Activated CD8-positive, alpha-beta memory T cell treated with anti-CD3 and anti-CD28 coated beads, Interleukin-2, amount 50 U/mL, for 1 hour (primary cell): ENCODE measurements around the gene MLST8.
"Not testable (repeated sequence)": the region's sequence is repeated elsewhere in the genome, so short reads cannot be mapped to it uniquely, and the experiment has no call there.

Experiments used
- DNase-seq: peaks from one replicate; pipeline ENCODE4 v3.0.0-alpha.2; 2020; ENCODE audit errors: extremely low read depth

The MLST8 gene

GRCh38 chr16:2231016-2231931 is 26.0 kb downstream of the MLST8 start:
- no peak for DNase-seq

DNA sequence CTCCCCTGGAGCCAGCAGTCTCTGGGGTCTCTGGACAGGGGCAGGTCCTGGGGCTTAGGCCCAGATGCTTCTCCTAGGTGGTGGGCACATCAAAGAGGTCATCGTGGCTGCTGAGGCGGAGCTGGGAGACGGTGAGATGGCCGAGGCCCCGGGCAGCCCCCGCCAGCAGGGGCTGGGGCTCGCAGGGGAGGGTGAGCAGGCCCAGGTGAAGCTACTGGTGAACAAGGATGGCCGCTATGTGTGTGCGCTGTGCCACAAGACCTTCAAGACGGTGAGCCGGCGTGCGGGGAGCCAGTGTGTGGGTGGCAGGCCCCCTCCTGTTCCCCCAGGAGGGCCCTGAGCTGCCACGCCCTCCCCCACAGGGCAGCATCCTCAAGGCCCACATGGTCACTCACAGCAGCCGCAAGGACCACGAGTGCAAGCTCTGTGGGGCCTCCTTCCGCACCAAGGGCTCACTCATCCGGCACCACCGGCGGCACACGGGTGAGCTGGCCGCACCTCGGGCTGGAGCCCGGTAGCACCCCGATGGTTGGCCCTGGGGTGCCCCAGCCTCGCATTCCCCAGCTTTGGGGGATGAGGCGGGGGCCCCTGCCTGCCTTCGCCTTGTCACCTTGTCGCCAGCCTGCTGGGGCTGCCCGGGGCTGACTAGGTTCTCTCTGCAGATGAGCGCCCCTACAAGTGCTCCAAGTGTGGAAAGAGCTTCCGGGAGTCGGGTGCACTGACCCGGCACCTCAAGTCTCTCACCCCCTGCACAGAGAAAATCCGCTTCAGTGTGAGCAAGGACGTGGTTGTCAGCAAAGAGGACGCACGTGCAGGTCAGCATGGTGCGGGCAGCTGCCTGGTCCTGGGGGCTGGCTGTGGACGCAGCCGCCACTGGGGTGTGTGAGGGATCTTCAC is 27.1 kb downstream of the MLST8 start:
- DNase-seq, result no peak

- DNase-seq, result no peak
Measured at GRCh38 chr16:2233046-2233775, 28.0 kb downstream of the MLST8 start.

- DNase-seq, result no peak
Measured at GRCh38 chr16:2233872-2234812, 28.9 kb downstream of the MLST8 start.

DNA sequence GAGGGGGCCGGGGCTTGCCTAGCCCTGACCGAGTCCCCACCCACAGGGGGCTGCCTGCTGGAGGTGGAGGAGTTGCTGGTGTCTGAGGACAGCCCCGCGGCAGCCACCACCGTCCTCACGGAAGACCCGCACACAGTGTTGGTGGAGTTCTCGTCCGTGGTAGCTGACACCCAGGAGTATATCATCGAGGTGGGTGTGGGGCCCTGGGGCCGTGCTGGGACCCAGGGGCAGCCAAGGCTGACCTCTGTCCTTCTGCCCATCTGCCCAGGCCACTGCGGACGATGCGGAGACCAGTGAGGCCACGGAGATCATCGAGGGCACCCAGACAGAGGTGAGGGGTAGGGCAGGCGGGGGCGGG is 29.5 kb downstream of the MLST8 start:
- no peak for DNase-seq

DNA sequence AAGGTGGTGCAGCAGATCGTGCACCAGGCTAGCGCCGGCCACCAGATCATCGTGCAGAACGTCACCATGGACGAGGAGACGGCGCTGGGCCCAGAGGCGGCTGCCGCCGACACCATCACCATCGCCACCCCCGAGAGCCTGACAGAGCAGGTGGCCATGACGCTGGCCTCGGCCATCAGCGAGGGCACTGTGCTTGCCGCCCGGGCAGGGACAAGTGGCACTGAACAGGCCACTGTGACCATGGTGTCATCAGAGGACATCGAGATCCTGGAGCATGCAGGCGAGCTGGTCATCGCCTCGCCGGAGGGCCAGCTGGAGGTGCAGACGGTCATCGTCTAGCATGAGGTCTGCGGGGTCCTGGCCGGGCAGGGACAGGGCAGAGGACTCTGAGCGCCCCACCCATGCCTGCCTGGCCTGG is 30.0 kb downstream of the MLST8 start:
- no peak for DNase-seq

GRCh38 chr16:2235695-2236336 is 30.6 kb downstream of the MLST8 start:
- no peak for DNase-seq

DNA sequence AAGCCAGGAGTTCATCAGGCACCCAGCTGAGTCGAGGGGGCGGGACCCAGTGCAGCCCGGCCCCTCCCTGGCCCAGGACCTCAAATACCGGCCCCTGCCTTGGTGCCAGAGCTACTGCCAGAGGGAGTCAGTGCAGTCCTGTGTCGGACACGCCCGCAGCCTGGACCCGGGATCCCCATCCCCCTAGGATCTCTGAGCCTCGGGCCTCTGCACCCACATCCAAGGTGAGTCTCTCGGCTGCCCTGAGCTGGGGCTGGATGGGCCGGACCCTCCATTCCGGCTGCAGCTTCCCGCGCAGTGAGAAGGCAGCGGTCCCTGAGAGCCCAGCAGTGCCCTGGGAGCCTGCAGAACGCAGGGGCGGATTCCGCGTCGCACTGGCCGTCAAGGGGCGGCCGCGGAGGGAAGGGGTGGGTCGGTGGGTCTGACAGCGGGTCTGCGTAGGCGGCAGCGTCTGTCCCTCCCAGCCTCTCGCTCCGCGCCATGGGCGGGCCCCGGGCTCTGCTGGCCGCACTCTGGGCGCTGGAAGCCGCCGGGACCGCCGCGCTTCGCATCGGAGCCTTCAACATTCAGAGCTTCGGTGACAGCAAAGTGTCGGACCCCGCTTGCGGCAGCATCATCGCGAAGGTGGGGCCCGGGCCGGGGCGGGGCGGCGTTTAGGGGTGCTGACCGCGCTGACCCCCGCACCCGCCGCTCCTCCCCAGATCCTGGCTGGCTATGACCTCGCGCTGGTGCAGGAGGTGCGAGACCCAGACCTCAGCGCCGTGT is 31.3 kb downstream of the MLST8 start, which contains the start of gene DNASE1L2:
Gene DNASE1L2, plus strand, starts transcription at position 108 of the 765 bp plus-strand sequence. Its CDS starts 373 bp downstream, at position 481.
- DNase-seq, result no peak

DNA sequence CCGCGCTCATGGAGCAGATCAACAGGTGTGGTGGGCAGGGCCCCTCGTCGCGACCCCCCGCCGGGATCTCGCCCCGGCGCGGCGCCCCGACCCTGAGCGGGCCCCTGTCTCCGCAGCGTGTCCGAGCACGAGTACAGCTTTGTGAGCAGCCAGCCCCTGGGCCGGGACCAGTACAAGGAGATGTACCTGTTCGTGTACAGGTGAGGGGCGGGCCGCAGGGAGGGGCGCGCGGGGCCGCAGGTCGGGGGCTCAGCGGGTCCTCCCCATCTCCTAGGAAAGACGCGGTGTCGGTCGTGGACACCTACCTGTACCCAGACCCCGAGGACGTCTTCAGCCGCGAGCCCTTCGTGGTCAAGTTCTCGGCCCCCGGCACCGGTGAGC is 31.8 kb downstream of the MLST8 start:
- no peak for DNase-seq

GRCh38 chr16:2237493-2238149 is 32.4 kb downstream of the MLST8 start:
- no peak for DNase-seq

DNA sequence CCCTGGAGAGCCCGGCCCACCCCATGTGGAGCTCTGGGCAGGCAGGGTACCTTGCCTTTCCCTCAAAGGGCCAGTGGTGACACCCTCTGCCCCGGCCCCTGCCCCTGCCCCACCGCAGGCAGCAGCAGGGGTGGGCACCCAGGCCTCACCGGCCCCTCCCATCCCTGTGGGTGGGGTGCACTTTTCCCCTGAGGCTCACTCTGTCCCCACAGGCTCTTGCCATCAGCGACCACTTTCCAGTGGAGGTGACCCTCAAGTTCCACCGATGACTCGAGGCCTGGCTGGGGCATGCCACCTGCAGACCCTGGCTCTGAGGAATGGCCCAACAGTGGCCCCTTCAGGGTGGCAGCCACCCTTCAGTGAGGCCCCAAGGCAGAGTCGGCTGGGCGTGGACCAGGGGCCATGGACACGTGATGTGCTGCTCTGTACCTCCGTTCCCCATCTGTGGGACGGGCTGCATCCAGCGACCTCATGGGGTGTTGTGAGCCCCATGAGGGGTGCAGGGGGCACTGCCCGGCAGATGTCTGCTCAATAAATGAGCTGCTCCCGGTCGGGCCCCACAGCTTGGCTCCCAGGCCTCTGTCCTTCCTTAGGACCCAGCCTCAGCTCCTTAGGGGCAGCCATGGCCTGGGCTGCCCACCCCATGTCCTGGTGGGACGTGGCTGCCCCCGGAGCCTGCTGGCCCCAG is 33.0 kb downstream of the MLST8 start:
- DNase-seq, result no peak

- no peak for DNase-seq
Measured at GRCh38 chr16:2238838-2239675, 33.8 kb downstream of the MLST8 start.

DNA sequence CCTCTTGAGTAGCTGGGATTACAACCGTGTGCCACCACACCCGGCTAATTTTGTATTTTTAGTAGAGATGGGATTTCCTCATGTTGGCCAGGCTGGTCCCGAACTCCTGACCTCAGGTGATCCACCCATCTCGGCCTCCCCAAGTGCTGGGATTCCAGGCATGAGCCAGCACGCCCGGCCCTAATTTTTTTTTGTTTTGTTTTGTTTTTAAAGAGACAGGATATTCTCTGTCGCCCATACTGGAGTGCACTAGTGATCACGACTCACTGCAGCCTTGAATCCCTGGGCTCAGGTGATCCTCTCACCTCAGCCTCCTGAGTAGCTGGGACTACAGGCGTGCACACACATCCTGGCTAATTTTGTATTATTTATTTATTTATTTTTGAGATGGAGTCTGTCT is 35.1 kb downstream of the MLST8 start:
- not testable (repeated sequence) for DNase-seq

DNA sequence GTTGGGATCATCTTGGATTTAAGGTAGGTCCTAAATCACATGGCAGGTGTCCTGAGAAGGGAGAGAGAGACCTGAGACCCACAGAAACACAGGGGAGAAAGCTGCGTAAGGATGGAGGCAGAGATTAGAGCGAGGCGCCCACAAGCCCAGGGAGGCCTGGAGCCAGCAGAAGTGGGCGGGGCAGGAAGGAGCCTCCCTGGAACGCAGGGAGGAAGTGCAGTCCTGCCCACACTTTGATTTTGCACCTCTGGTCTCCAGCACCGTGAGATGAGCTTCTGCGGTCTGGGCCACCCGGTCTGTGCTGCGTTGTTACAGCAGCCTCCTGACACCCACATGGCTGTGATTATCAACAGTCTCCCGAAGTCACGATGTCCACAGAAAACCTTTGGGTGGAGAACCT is 37.3 kb downstream of the MLST8 start:
- no peak for DNase-seq

- no peak for DNase-seq
Measured at GRCh38 chr16:2243031-2243528, 37.8 kb downstream of the MLST8 start.

DNA sequence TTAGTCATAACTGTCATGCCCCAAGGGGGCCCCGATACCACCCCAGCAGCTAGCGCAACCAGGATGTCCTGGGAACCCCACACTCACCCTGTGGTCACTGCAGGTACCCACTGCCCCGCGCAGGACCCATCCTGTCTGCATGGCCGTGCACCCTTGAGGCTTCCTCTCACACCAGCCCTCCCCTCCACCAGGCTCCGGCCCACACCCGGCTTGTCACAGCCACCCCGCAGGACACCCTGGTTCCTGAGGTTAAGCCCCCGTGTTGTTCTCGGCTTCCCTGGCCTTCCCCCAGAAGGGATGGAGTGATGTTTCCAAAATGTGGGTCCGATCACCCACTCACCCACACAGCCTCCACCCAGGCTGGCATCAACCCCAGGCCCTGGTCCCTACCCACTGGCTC is 38.5 kb downstream of the MLST8 start:
- DNase-seq, result no peak

DNA sequence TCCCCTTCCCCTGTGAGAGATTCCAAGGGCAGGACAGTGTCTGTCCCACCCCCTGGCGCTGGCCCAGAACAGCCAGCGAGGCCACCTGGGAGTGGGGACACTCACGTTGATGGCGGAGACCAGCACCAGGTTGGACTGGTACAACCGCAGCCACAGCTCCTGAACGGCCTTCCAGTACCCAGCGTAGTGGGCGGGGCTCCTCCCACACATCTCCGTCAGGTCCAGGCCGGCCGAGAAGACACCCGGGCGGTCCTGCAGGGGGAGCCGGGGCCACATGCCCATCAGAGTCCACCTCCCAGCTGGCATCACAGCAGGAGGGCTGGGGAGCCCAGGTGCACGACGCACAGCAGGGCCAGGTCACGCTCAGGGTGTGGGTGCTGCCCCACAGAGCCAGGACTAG is 39.0 kb downstream of the MLST8 start:
- DNase-seq, result no peak
